Esophagus squamous epithelium (tissue), 5 donors: ENCODE data around the gene GNL2. TPM values are rescaled to one million over a fixed set of nuclear protein-coding genes. Genes with fewer than 3 reads are reported as not detected.
"Not testable (repeated sequence)": the region's sequence is repeated elsewhere in the genome, so short reads cannot be mapped to it uniquely, and the experiment has no call there.

ENCODE experiments used
- DNase-seq: peaks from one replicate; lab custom pipeline; 2025; lab: John Stamatoyannopoulos, UW
- H3K27ac ChIP-seq, 4 donors: fragments of 200-600 bp; sonication (generic); one replicate each; pipeline ENCODE4 v1.5.1; 2016 to 2019; ENCODE audit warnings: mild to moderate bottlenecking in 1 of 4
- H3K27me3 ChIP-seq, 4 donors: fragments of 200-600 bp; sonication (generic); 1 replicate in 3 of 4; 2 replicates in 1 of 4; pipeline versions ENCODE4 v1.5.1 to v1.6.0; 2017 to 2021; ENCODE audit warnings: antibody characterized with exemption in 1 of 4
- H3K36me3 ChIP-seq, 3 donors: fragments of 200-600 bp; sonication (generic); one replicate each; pipeline ENCODE4 v1.5.1; 2016 to 2019
- H3K4me1 ChIP-seq, 3 donors: fragments of 200-600 bp; sonication (generic); one replicate each; pipeline ENCODE4 v1.5.1; 2017 to 2019
- H3K4me3 ChIP-seq, 4 donors: fragments of 200-600 bp; sonication (generic); 1 replicate in 3 of 4; 2 replicates in 1 of 4; pipeline ENCODE4 v1.5.1; 2016 to 2019; ENCODE audit warnings: mild to moderate bottlenecking in 2 of 4, moderate library complexity in 1 of 4
- H3K9me3 ChIP-seq, 3 donors: fragments of 200-600 bp; sonication (generic); one replicate each; pipeline ENCODE4 v1.5.1; 2016 to 2019
- POLR2A ChIP-seq, 4 donors: fragments of 450-650 bp; IDR thresholded peaks; one replicate each; pipeline ENCODE4 v1.6.1; 2017; ENCODE audit warnings: antibody characterized with exemption in 4 of 4, mild to moderate bottlenecking in 4 of 4, moderate library complexity in 3 of 4
- WGBS, 2 donors: methylation state at CpG; one replicate each; pipeline ENCODE4 v1.1.5; 2018; 5-methylcytosine and 5-hydroxymethylcytosine counted together
- intact Hi-C: fragments of 100-400 bp; cut with DNase I; formaldehyde crosslinking; loops from one replicate; pipeline ENCODE4 v1.15.0; 2022
- total RNA-seq, 4 donors: library from RNA; depleted of rRNA; stranded (reverse); fragments of >200 nt; gene quantifications; one replicate each; pipeline ENCODE4 v1.1.0, GENCODE V29; 2016
- TF ChIP-seq, protein P1 (sequence below), 6 experiments: fragments of 450-650 bp in 4 of 6; fragments of 200-600 bp in 2 of 6; sonication (generic) in 2 of 6; IDR thresholded peaks; one replicate each; pipeline ENCODE4 v1.5.1; 2016 to 2019; ENCODE audit warnings: antibody characterized with exemption in 6 of 6, mild to moderate bottlenecking in 4 of 6, moderate library complexity in 4 of 6
- donor health status: DM: yes; HTN: yes; CAD: no.

The GNL2 gene
- total RNA-seq, 4 donors from 2014 or later = 27.5 to 53.2 (median 37.1) TPM

DNA sequence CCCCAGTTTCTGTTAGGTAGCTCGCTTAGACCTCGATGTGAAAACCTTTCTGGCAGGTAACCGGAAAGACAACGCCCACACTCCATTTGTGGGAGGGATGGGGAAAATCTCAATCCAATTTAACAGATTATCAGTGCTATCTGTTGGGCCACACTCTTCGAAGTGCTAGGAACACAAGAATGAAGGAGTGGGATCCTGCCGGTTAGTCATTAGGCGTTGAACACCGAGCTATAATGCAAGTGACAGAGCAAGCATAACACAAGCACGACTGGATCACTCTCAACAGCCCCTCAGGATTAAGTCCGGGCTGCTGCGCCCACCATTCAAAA lies 42.2 kb downstream of the GNL2 start:
- Histone ChIP-seq H3K36me3 (peaks cover 0 to 42% (median 7%) of the 10 kb centered on the region in 3 donors), H3K9me3 (no peaks in the 10 kb centered on the region), H3K27ac (peak overlapping the region; percentile 87 to 94 (median 91)), H3K4me3 (peak overlapping the region; percentile 88 to 95 (median 90)), H3K27me3 (no peaks in the 10 kb centered on the region), H3K4me1 (peaks cover 7 to 54% (median 23%) of the 10 kb centered on the region in 3 donors)
- DNase-seq = no peak
- intact Hi-C loops = loop anchor here (10.0 kb wide), 1 partner anchor 131 kb away; no protein-coding TSS in a partner anchor
- TF ChIP-seq POLR2A (IDR thresholded peaks at IDR 0.05) = no peak
- TF ChIP-seq, protein P1, sequence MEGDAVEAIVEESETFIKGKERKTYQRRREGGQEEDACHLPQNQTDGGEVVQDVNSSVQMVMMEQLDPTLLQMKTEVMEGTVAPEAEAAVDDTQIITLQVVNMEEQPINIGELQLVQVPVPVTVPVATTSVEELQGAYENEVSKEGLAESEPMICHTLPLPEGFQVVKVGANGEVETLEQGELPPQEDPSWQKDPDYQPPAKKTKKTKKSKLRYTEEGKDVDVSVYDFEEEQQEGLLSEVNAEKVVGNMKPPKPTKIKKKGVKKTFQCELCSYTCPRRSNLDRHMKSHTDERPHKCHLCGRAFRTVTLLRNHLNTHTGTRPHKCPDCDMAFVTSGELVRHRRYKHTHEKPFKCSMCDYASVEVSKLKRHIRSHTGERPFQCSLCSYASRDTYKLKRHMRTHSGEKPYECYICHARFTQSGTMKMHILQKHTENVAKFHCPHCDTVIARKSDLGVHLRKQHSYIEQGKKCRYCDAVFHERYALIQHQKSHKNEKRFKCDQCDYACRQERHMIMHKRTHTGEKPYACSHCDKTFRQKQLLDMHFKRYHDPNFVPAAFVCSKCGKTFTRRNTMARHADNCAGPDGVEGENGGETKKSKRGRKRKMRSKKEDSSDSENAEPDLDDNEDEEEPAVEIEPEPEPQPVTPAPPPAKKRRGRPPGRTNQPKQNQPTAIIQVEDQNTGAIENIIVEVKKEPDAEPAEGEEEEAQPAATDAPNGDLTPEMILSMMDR (IDR thresholded peaks at IDR 0.05) = no peak
- WGBS, 2 donors = 3 to 5% methylated on average over 10 of the region's 11 CpGs

GRCh38 chr1:37549341-37549740 lies 46.4 kb downstream of the GNL2 start:
- H3K27ac ChIP-seq = no peak overlapping the region
- WGBS, 2 donors = 84 to 93% methylated on average over 4 to 5 of the region's 6 CpGs
- no peaks in the 10 kb centered on the region for H3K27me3 ChIP-seq
- intact Hi-C loops = no loop called here
- no peaks in the 10 kb centered on the region for H3K9me3 ChIP-seq
- H3K4me1 ChIP-seq = peaks cover 7 to 31% (median 16%) of the 10 kb centered on the region in 3 donors
- H3K36me3 ChIP-seq = peaks cover 20 to 85% (median 21%) of the 10 kb centered on the region in 3 donors
- TF ChIP-seq POLR2A (IDR thresholded peaks at IDR 0.05) = no peak
- TF ChIP-seq, protein P1 (IDR thresholded peaks at IDR 0.05) = no peak
- no peak for DNase-seq
- no peak overlapping the region for H3K4me3 ChIP-seq

DNA sequence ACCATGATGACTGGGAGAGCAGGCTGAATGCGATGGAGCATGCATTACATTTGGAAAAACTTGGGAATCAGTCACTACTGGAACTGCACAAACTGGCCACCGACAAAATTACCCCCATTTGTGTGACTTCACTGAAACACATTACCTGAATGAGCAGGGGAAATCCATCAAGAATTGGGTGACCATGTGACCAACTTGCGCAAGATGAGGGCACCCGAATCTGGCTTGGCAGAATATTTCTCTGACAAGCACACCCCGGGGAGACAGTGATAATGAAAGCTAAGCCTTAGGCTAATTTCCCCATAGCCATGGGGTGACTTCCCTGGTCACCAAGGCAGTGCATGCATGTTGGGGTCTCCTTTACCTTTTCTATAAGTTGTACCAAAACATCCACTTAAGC lies 50.7 kb downstream of the GNL2 start:
- no peak overlapping the region for H3K27ac ChIP-seq
- no peak for DNase-seq
- peaks cover 21 to 100% (median 29%) of the 10 kb centered on the region in 3 donors for H3K36me3 ChIP-seq
- no peaks in the 10 kb centered on the region for H3K9me3 ChIP-seq
- intact Hi-C loops = no loop called here
- TF ChIP-seq, protein P1 (IDR thresholded peaks at IDR 0.05) = no peak
- TF ChIP-seq POLR2A (IDR thresholded peaks at IDR 0.05) = no peak
- H3K4me3 ChIP-seq = no peak overlapping the region
- no peaks in the 10 kb centered on the region for H3K27me3 ChIP-seq
- peaks cover 0 to under 1% (median 0%) of the 10 kb centered on the region in 3 donors for H3K4me1 ChIP-seq
- 46 to 66% methylated on average over 5 of the region's 5 CpGs for whole genome bisulfite sequencing, 2 donors

DNA sequence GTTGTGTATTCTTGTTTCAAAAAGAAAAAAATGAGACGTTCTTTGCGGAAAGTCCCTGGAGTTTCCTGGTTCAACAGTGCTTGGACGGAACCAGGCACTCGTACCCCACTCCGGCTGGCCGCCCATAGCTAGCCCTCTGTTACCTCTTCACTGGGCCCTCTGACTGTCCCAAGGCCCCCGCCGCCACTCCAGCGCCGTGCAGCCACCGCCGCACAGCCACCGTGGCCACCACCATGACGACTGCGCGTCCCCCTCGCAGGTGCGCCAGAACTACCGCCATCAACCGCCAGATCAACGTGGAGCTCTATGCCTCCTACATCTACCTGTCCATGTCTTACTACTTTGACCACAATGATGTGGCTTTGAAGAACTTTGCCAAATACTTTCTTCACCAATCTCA lies 51.2 kb downstream of the GNL2 start:
- Histone ChIP-seq H3K4me1 (no peaks in the 10 kb centered on the region), H3K36me3 (peaks cover 21 to 100% (median 33%) of the 10 kb centered on the region in 3 donors), H3K4me3 (no peak overlapping the region), H3K27me3 (no peaks in the 10 kb centered on the region), H3K9me3 (no peaks in the 10 kb centered on the region), H3K27ac (no peak overlapping the region)
- intact Hi-C loops = no loop called here
- 97% methylated on average over 21 of the region's 21 CpGs for WGBS, 2 donors
- DNase-seq = no peak
- TF ChIP-seq, protein P1 (IDR thresholded peaks at IDR 0.05) = no peak
- TF ChIP-seq POLR2A (IDR thresholded peaks at IDR 0.05) = no peak

DNA sequence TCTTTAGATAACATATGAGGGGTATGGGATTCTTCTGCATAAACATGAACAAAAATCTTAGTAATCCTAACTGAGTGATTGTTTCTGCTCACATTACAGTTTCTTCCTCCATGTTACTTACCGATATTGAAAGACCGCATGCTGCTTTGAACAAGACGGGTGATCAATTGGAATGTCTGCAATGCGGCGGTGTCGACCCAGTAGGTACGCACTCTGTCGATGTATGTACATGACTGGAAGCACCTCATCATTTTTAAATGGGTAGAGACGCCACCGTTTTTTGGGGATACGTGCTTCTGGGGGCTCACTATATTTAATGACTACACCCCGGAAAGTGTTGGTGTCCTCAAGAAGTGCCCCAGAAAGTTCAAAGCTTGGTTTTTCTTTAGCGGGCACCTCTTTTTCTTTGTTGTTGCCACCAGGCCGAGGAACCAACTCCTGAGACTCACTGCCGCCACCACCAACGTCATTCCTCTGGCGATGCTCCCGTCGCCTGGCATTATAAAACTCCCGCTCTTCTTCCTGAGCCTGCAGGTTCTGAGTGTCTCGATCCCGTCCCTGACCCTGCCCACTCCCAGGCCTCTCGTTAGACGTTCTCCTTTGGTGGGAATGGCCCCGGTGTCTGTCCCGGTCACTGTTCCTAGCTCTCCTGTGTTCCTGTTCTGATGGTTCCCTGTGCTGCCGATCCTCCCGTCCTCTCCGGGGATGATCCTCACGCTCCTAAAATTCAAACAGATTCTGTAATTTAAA lies 55.5 kb downstream of the GNL2 start:
- intact Hi-C loops = no loop called here
- DNase-seq = no peak
- WGBS, 2 donors = 93 to 95% methylated on average over 29 to 30 of the region's 30 CpGs
- Histone ChIP-seq H3K9me3 (no peaks in the 10 kb centered on the region), H3K36me3 (peaks cover 16 to 100% (median 34%) of the 10 kb centered on the region in 3 donors), H3K27me3 (no peaks in the 10 kb centered on the region), H3K4me1 (no peaks in the 10 kb centered on the region), H3K4me3 (no peak overlapping the region), H3K27ac (no peak overlapping the region)
- no peak for TF ChIP-seq POLR2A (IDR thresholded peaks at IDR 0.05)
- TF ChIP-seq, protein P1 (IDR thresholded peaks at IDR 0.05) = no peak

DNA sequence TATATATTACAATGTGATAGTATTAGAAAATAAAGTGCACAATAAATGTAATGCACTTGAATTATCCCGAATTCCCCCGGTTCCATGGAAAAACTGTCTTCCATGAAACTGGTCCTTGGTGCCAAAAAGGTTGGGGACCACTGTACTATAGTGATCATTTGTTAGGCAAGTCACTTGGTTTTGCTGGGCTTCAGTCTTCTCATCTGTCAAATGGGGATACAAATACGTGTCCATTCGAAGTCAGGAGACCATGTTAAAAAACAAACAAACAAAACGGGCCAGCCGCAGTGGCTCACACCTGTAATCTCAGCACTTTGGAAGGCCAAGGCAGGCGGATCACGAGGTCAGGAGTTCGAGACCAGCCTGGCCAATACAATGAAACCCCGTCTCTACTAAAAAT lies 56.6 kb downstream of the GNL2 start:
- H3K36me3 ChIP-seq = peaks cover 10 to 91% (median 25%) of the 10 kb centered on the region in 3 donors
- H3K27me3 ChIP-seq, H3K27ac ChIP-seq, H3K4me3 ChIP-seq, H3K4me1 ChIP-seq, DNase-seq, intact Hi-C loops, H3K9me3 ChIP-seq: not testable (repeated sequence)
- WGBS, 2 donors = 91 to 92% methylated on average over 10 of the region's 10 CpGs
